SIG-M5 treated with dmso at 0.1 percent for 504 hours (cell line): ENCODE results near the gene SLC7A11.
A peak's percentile ranks its signal among the peaks of the same experiment; 100 is the strongest.
"Not testable (repeated sequence)": the region's sequence is repeated elsewhere in the genome, so short reads cannot be mapped to it uniquely, and the experiment has no call there.

Experiments
- DNase-seq: peaks from one replicate; lab custom pipeline; 2025; ENCODE audit not compliant: unreplicated experiment; lab: John Stamatoyannopoulos, UW

SLC7A11 gene

DNA sequence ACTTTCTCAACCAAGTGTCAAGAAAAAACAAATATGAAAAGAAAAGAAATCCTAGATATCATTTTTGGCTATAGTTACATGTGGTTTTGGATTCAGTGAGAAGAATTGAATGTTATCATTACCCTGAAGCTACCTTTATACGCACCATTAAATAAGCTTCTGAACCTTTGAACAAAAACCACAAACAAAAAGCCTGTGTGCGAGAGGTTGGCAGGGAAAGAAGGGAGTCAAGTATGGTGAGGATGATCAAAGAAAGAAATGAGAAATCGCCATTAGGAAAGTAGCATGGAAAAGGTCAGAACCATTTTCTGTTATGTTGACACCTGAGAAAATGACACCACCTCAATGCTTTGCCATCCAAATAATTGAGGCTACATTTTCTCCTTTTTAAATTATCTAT, 1.2 kb upstream of the SLC7A11 start:
- no peak for DNase-seq

GRCh38 chr4:138242834-138243156, 646 bp upstream of the SLC7A11 start:
- no peak for DNase-seq

GRCh38 chr4:138241281-138242075, 671 bp downstream of the SLC7A11 start:
- no peak for DNase-seq

- no peak for DNase-seq
Measured at GRCh38 chr4:138239491-138239890, 2.7 kb downstream of the SLC7A11 start.

GRCh38 chr4:138238521-138239292, 3.4 kb downstream of the SLC7A11 start:
- DNase-seq, result no peak

DNA sequence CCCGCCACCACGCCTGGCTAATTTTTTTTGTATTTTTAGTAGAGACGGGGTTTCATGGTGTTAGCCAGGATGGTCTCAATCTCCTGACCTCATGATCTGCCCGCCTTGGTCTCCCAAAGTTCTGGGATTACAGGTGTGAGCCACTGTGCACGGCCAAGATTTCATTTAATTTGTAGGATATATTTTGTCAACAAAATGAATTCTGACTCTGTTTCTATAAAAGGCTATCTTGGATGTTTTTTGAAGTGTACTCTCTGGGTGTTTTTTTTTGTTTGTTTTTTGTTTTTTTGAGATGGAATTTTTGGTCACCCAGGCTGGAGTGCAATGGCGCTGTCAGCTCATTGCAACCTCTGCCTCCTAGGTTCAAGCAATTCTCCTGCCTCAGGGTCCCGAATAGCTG, 5.0 kb downstream of the SLC7A11 start:
- DNase-seq, result not testable (repeated sequence)

DNA sequence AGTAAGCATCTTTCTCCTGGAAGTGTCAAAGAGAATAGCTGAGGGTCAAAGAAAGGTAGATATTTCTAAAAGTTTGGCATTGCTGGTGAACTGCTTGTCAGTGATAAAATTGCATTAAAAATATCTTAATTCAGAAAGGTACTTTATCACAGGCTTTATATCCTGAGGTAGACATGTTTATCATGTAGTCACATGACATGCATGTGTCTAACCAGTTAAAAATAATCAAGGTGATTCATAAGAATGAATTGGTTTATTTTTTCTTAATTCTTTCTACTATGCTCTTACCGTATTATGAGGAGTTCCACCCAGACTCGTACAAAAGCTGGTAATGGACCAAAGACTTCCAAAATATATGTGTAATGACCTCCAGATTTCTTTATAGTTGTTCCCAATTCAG, 6.1 kb downstream of the SLC7A11 start:
- DNase-seq, result no peak

- DNase-seq, result peak; percentile 5
Measured at GRCh38 chr4:138235419-138235952, 6.7 kb downstream of the SLC7A11 start.

DNA sequence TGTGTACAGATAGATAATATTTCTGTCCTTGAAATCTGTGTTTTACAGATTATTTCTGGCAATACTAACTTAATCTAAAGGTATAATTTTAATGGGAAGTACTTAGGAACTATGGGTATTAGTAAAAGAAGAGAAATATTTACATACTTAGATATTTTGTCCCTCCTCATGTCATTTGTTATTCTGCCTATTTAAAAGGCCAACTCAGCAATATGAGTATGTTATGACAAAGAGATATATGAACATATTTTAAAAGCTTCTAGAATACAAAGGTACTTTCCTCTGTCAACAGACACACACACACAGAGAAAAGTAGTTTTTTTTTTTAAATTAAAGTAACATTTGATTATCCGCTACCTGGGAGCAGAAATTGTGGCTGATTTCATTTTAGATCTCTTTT, 7.9 kb downstream of the SLC7A11 start:
- DNase-seq, result no peak

GRCh38 chr4:138233313-138234034, 8.7 kb downstream of the SLC7A11 start:
- DNase-seq, result no peak

DNA sequence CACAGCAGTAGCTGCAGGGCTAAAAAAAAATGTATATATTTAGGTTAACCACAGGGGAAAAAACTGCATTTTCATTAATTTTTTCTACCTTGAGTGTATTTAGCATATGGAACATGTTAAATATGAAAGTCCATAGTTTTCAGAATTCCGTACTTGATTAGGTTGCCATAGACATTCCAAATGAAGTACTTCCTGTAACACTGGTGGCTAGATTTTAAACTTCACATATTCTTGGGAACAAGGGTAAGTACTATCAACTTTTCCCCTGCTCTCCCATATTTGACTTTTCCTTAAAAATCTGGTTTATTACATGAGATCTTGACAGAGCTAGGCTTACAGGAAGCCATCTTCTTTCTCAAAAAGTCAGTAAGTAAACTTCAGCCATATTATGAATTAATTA, 9.8 kb downstream of the SLC7A11 start:
- no peak for DNase-seq

DNA sequence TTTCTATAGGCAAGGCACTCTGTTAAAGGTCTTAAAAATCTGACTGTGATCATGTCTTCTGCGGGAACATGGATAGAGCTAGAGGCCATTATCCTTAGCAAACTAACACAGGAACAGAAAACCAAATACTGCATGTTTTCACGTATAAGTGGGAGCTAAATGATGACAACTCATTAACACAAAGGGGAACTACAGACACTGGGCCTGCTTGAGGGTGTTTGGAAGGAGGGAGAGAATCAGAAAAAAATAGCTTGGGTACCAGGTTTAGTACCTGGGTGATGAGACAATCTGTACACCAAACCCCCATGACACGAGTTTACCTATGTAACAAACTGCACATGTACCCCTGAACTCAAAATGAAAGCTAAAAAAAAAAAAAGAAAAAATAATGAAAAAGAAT, 12.1 kb downstream of the SLC7A11 start:
- no peak for DNase-seq

DNA sequence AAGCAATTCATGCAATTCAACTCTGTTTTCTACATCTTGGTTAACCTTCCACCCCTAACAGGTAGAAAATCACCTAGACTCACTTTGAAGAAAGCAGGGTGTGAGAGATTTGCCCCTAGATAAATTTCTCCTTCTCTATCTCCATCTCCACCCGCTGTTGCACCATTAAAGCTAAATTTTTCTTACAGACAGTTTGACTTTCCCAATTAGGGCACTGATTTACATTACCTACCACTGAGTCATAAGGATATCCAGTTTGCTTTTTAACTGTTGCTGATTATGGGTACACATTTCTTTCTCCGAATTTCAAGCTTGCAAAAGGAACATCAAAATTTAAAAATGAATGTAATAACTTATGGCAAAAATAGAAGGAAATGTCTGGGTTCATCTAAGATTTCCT, 13.0 kb downstream of the SLC7A11 start:
- DNase-seq, result no peak

DNA sequence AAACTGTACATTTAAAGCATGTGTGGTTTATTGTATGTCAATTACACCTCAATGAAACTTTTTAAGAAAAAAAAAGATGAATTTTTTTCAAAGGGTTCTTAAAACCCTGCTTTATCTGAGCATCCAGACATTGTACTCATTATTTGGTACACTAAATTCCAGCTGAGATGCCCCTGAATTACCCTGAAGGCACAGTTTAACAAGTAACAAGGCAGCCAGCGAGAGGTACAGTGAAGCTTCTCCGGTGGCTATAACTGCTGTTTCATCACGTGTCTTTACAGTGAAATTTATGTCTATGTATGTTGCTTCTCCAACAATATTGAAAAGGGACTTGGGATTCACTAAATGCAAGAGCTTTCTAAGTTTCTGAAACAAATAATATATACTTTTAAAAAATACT, 15.8 kb downstream of the SLC7A11 start:
- no peak for DNase-seq

GRCh38 chr4:138225477-138225876, 16.7 kb downstream of the SLC7A11 start:
- no peak for DNase-seq

DNA sequence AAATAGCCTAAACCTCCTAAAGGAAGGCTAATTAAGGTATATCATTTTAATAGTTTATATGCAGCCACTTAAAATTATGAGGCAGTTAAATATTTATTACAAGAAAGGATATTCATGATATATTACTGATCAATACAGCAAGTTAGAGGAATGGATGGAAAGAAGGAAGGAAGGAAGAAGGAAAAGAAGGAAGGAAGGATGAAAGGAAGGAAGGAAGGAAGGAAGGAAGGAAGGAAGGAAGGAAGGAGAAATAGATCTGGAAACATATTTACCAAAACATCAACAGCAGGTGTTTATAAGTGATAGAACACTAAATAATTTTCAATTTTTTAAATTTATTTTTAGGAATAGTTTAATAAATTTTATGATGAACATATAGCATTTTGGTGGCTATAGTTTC, 17.5 kb downstream of the SLC7A11 start:
- DNase-seq, result no peak

- peak; percentile 42 for DNase-seq
Measured at GRCh38 chr4:138223231-138223910, 18.8 kb downstream of the SLC7A11 start.

DNA sequence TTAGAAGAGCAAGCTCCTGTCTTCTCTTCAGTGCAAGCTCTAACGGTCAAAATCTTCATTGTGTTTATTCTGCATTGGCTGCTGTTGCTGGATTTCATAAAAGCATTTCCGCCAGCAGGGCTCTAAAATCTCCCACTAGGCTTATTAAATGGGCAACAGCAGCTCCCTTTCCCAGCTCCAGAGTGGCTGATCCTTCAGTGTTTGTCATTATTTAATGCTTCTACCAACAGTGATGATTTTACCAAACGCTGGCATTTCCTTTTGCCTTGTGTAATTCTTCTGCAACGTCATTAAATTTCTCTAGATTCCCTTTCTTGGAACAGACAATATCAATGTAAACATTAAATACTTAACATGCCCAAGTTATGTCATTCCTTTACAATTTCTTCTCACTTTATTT, 20.1 kb downstream of the SLC7A11 start:
- DNase-seq, result no peak

DNA sequence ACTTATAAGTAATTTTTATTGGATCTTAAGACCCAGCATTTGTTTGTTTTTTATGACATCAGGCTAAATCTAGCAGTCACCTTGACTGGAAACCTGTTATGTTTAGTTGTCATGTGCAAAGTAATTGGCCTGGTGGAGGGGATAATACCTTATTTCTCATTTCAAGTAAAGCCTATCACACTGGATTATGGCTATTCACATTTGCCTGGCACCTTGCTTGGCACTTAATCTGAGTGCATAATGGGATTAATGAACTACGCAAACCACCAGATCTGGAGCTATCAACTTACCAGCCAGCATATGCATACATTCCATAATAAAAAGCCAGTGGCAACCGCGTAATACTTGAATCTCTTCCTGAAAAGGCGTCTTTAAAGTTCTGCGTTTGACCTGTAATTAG, 23.2 kb downstream of the SLC7A11 start:
- DNase-seq, result no peak

GRCh38 chr4:138217567-138217966, 24.6 kb downstream of the SLC7A11 start:
- no peak for DNase-seq

GRCh38 chr4:138216272-138216867, 25.8 kb downstream of the SLC7A11 start:
- DNase-seq, result no peak
